Endometrial microvascular endothelial cells (primary cell): Measurements from ENCODE around the gene KDM3B. TPM values are rescaled to one million over a fixed set of nuclear protein-coding genes. Genes with fewer than 3 reads are reported as not detected.
"Not testable (repeated sequence)": the region's sequence is repeated elsewhere in the genome, so short reads cannot be mapped to it uniquely, and the experiment has no call there.

ENCODE experiments used
- in situ Hi-C: cut with HindIII; loops from 2 replicates; pipeline ENCODE4 v1.10.0; 2017; ENCODE audit warnings: low sequenced_read_pairs, low pct_unique_long_range_greater_than_20kb; ENCODE audit errors: inconsistent ontology term
- total RNA-seq: library from RNA; depleted of rRNA; stranded (reverse); fragments of >200 nt; gene quantifications from one replicate; pipeline ENCODE4 v1.2.3, GENCODE V29; 2015; ENCODE audit errors: inconsistent ontology term

KDM3B gene
- total RNA-seq, 1 donor from 2014 or later: 34.8 TPM

DNA sequence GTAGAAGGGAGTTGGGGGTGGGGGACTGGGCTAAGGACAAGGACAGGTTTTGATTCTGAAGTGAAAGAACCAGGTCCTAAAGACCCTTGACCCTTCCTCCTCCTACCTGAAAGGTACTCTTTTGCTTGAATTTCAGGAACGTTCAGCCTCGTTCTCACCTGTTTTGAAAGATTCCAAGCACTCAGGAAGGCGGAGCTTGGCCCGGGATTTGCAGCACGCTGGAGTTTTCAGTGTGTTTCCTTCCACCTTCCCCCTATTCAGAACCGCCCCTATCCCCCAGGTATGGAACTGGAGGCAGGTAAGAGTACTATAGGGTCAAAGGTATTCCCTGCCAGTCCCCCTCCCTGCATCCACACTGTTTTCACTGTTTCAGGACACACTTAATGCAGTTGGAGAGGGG is 119.9 kb downstream of the KDM3B start:
- in situ Hi-C loops: no loop called here

DNA sequence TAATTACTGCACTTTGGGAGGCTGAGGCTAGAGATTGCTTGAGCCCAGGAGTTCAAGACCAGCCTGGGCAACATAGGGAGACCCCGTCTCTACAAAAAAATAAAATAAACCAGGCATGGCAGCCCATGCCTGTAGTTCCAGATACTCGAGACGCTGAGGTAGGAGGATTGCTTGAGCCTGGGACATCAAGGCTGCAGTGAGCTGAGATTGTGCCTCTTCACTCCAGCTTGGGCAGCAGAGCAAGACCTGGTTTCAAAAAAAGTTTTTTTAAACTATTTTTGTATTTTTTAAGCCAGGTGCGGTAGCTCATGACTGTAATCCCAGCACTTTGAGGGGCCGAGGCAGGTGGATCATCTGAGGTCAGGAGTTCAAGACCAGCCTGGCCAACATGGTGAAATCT is 120.7 kb downstream of the KDM3B start:
- in situ Hi-C loops: not testable (repeated sequence)

DNA sequence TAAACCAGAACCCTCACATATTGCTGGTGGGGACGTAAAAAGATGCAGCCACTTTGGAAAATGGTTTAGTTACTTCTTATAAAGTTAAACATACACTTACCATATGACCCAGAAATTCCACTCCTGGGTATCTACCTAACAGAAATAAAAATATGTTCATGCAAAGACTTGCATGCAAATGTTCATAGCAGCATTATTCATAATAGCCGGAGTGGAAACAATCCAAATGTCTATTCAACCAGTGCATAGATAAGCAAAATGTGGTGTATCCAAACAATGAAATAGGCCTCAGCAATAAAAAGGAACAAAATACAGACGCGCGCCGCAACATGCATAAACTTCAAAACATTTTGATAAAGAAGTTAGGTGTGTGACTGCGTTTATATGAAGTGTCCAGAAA is 124.4 kb downstream of the KDM3B start:
- in situ Hi-C loops: no loop called here

DNA sequence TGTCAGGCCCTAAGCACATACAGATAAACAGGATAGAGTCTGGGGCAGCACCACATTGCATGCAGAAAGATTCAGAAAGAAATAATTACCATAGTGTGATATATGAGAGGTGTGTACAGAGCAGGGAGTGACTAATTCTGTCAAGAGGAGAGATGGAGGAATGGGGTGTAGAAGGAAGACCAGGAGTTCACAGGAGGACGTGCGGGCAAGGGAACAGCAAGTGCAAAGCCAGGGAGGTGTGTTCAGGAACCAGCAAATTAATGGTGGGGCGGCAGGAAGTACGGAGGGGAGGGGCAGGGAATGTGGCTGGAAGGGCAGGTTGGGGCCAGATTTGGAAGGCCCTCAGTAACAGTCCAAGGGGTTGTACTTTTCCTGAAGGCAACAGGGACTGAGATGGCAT is 130.2 kb downstream of the KDM3B start:
- in situ Hi-C loops: no loop called here

Other genes with a start within 250 kb of the KDM3B start
- 1.5 TPM for gene NME5, start 213.3 kb upstream of the KDM3B start, total RNA-seq
- 37.1 TPM for gene BRD8, start 174.1 kb upstream of the KDM3B start, total RNA-seq
- gene KIF20A, start 173.6 kb upstream of the KDM3B start, total RNA-seq: 106 TPM
- 41.3 TPM for gene CDC23, start 139.4 kb upstream of the KDM3B start, total RNA-seq
- not detected for gene GFRA3, start 78.1 kb upstream of the KDM3B start, total RNA-seq
- gene CDC25C, start 20.9 kb upstream of the KDM3B start, total RNA-seq: 13.9 TPM
- gene FAM53C, start 14.4 kb upstream of the KDM3B start, total RNA-seq: 36.3 TPM
- 2.2 TPM for gene REEP2, start 86.4 kb downstream of the KDM3B start, total RNA-seq
- gene EGR1, start 112.8 kb downstream of the KDM3B start, total RNA-seq: 3.0 TPM
- 127 TPM for gene ETF1, start 190.6 kb downstream of the KDM3B start, total RNA-seq
- 452 TPM for gene HSPA9, start 222.7 kb downstream of the KDM3B start, total RNA-seq